K562 (cell line): ENCODE results near the gene BCAS4. TPM values are rescaled to one million over a fixed set of nuclear protein-coding genes. Genes with fewer than 3 reads are reported as not detected.

Experiments
- ATAC-seq: fragments of 200-7000 bp; cut with Tn5 transposase; 3 replicates; pipeline ENCODE4 v1.9.1; 2020; ENCODE audit warnings: moderate library complexity
- BruUV-seq: library from RNA; stranded (reverse); fragments of 400-500 nt; replicated peaks from 2 replicates; lab custom pipeline; 2021; lab: Mats Ljungman, UMichigan
- CTCF ChIA-PET: fragments of 300-600 bp; formaldehyde crosslinking; extraction: SDS; loops from one replicate; lab custom pipeline; 2021; ENCODE audit warnings: low intra/inter-chr PET ratio; lab: Yijun Ruan, JAX
- POLR2A ChIA-PET: fragments of 300-600, 350-650 bp; sonication (Branson Sonifier 250); formaldehyde crosslinking; extraction: SDS; loops from one replicate; lab custom pipeline; 2021; ENCODE audit warnings: antibody characterized with exemption, inconsistent platforms; lab: Yijun Ruan, JAX
- DNase-seq, 4 experiments: peaks; one replicate each; pipeline versions ENCODE4 v3.0.0 to v3.0.0-alpha.2; 2011 to 2018; ENCODE audit warnings: low spot score in 3 of 4, mixed read lengths in 3 of 4; ENCODE audit errors: extremely low read depth in 1 of 4
- FAIRE-seq: peaks from 2 replicates; lab custom pipeline; 2011; peaks lifted over from hg19 to GRCh38; lab: Jason Lieb, UNC
- H2AFZ ChIP-seq: 2 replicates; pipeline ENCODE4 v1.6.0; 2011; ENCODE audit warnings: low read depth, low read length, control low read depth, inconsistent platforms
- H3K27ac ChIP-seq: fragments of 200-600 bp; 3 replicates; pipeline ENCODE4 v1.8.0; 2011; ENCODE audit warnings: low read depth, mild to moderate bottlenecking, control low read depth, inconsistent platforms, low read length, moderate library complexity, mixed read lengths; ENCODE audit errors: extremely low read depth
- H3K27me3 ChIP-seq, 2 experiments: fragments of 300-600 bp in 1 of 2; 2 replicates in 1 of 2; 3 replicates in 1 of 2; pipeline versions ENCODE4 v1.6.0 to v1.8.0; 2011; ENCODE audit warnings: inconsistent platforms in 2 of 2, low read length in 2 of 2, mild to moderate bottlenecking in 1 of 2, mixed read lengths in 1 of 2, moderate library complexity in 1 of 2; ENCODE audit not compliant: control insufficient read depth in 2 of 2, insufficient read depth in 2 of 2
- H3K36me3 ChIP-seq: fragments of 300-600 bp; 3 replicates; pipeline ENCODE4 v1.8.0; 2011; ENCODE audit warnings: mild to moderate bottlenecking, low read length, inconsistent platforms; ENCODE audit not compliant: control insufficient read depth, insufficient read depth
- H3K4me1 ChIP-seq, 2 experiments: fragments of 200-600 bp in 1 of 2; replicated peaks in 1 of 2; 2 replicates in 1 of 2; 3 replicates in 1 of 2; pipeline versions ENCODE4 v1.5.1 to v1.8.0; 2011; ENCODE audit warnings: inconsistent platforms in 2 of 2, low read length in 2 of 2, mild to moderate bottlenecking in 1 of 2, mixed read lengths in 1 of 2, moderate library complexity in 1 of 2; ENCODE audit not compliant: control insufficient read depth in 2 of 2, insufficient read depth in 2 of 2
- H3K4me2 ChIP-seq: 2 replicates; pipeline ENCODE4 v1.6.1; 2011; ENCODE audit warnings: low read length, control low read depth, inconsistent platforms, mixed read lengths; ENCODE audit not compliant: insufficient read depth
- H3K4me3 ChIP-seq: fragments of 200-600 bp; sonication (generic), shearing (Covaris generic); 2 replicates; pipeline ENCODE4 v1.5.1; 2016; ENCODE audit warnings: control low read depth, inconsistent platforms
- H3K79me2 ChIP-seq: fragments of 200-600 bp; 3 replicates; pipeline ENCODE4 v1.8.0; 2011; ENCODE audit warnings: low read length, inconsistent platforms; ENCODE audit not compliant: control insufficient read depth, insufficient read depth
- H3K9ac ChIP-seq, 2 experiments: 2 replicates each; pipeline versions ENCODE4 v1.6.0 to v1.6.1; 2011; ENCODE audit warnings: low read depth in 2 of 2, low read length in 2 of 2, control low read depth in 1 of 2, inconsistent platforms in 1 of 2, mild to moderate bottlenecking in 1 of 2, mixed read lengths in 1 of 2; ENCODE audit not compliant: insufficient read depth in 1 of 2
- H3K9me1 ChIP-seq: one replicate; pipeline ENCODE4 v1.6.0; 2011; ENCODE audit warnings: inconsistent platforms, mild to moderate bottlenecking, low read length, moderate library complexity; ENCODE audit not compliant: control insufficient read depth, insufficient read depth
- H3K9me3 ChIP-seq: replicated peaks from 2 replicates; pipeline ENCODE4 v1.5.1; 2011; ENCODE audit warnings: low read depth, low read length, inconsistent platforms; ENCODE audit not compliant: control insufficient read depth, insufficient read depth
- H4K20me1 ChIP-seq: replicated peaks from 2 replicates; pipeline ENCODE4 v1.6.1; 2011; ENCODE audit warnings: low read length, inconsistent platforms, mixed read lengths; ENCODE audit not compliant: control insufficient read depth, insufficient read depth
- CBX1 ChIP-seq: sonication (generic); IDR thresholded peaks from 2 replicates; pipeline ENCODE4 v1.6.1; 2016; ENCODE audit warnings: antibody characterized with exemption, low read depth, mild to moderate bottlenecking
- CLOCK ChIP-seq: fragments of 250-450 bp; sonication (Bioruptor Pico); IDR thresholded peaks from 2 replicates; pipeline ENCODE4 v1.4.0; 2020; ENCODE audit warnings: mild to moderate bottlenecking, moderate library complexity, borderline replicate concordance
- CTCF ChIP-seq, 3 experiments: IDR thresholded peaks in 2 of 3; conservative IDR thresholded peaks in 1 of 3; 2 replicates each; pipeline ENCODE4 v1.5.1; 2011 to 2012; ENCODE audit warnings: low read length in 3 of 3, mild to moderate bottlenecking in 3 of 3, control low read depth in 2 of 3, improper control_type of control experiment in 1 of 3, inconsistent platforms in 1 of 3, low read depth in 1 of 3, mixed read lengths in 1 of 3, moderate library complexity in 1 of 3; ENCODE audit not compliant: insufficient read depth in 2 of 3
- ESRRA ChIP-seq: fragments of 450-650 bp; IDR thresholded peaks from 2 replicates; pipeline ENCODE4 v1.6.1; 2014; ENCODE audit warnings: low read depth, mild to moderate bottlenecking, moderate library complexity, borderline replicate concordance
- GTF2F1 ChIP-seq: IDR thresholded peaks from 2 replicates; pipeline ENCODE4 v1.6.1; 2011; ENCODE audit warnings: low read depth, low read length, improper control_type of control experiment
- MAFG ChIP-seq: fragments of 450-650 bp; conservative IDR thresholded peaks from 2 replicates; pipeline ENCODE4 v1.6.1; 2016; ENCODE audit warnings: missing genetic modification characterization, missing compliant biosample characterization
- NFE2 ChIP-seq: IDR thresholded peaks from 2 replicates; pipeline ENCODE4 v1.6.1; 2014; ENCODE audit warnings: antibody characterized with exemption, low read depth
- ZFX ChIP-seq: sonication (generic); formaldehyde crosslinking; IDR thresholded peaks from 2 replicates; pipeline ENCODE4 v1.8.0; 2022; ENCODE audit warnings: mild to moderate bottlenecking, missing genetic modification reagents, moderate library complexity
- ZNF316 ChIP-seq: fragments of 450-650 bp; IDR thresholded peaks from 2 replicates; pipeline ENCODE4 v1.6.1; 2016
- ZNF445 ChIP-seq: fragments of 250-450 bp; sonication (Bioruptor Pico); IDR thresholded peaks from 2 replicates; pipeline ENCODE4 v1.4.0; 2020; ENCODE audit warnings: low read depth, mild to moderate bottlenecking, moderate library complexity
- WGBS: fragments of 100-300 bp; shearing (Covaris generic); methylation state at CpG from one replicate; pipeline ENCODE4 v1.1.6; 2016; ENCODE audit warnings: low coverage, mixed read lengths; ENCODE audit not compliant: insufficient coverage; ENCODE audit errors: missing lambda C conversion rate; 5-methylcytosine and 5-hydroxymethylcytosine counted together
- in situ Hi-C: fragments of 300-500 bp; cut with MboI; formaldehyde crosslinking; loops from 4 replicates; pipeline ENCODE4 v1.15.0; 2018; ENCODE audit warnings: inconsistent platforms, mixed read lengths
- intact Hi-C: fragments of 100-400 bp; cut with micrococcal nuclease; formaldehyde crosslinking; loops from 2 replicates; pipeline ENCODE4 v1.14.2; 2022
- polyA plus RNA-seq, 8 experiments: library from polyadenylated mRNA; depleted of rRNA in 4 of 8; stranded (reverse) in 5 of 8; unstranded in 3 of 8; fragments of >200 nt; fragmentation: Nextera tagmentation in 2 of 8; fragmentation: Illumina TruSeq in 1 of 8; extraction: Ambion mirVana in 2 of 8; extraction: Trizol in 1 of 8; gene quantifications; 2 replicates each; pipeline versions ENCODE4 v1.2.1 to v1.2.3, GENCODE V29; 2011 to 2014; ENCODE audit warnings: inconsistent platforms in 1 of 8, missing spikeins in 1 of 8
- total RNA-seq, 7 experiments: library from RNA; depleted of rRNA in 6 of 7; stranded (reverse); fragments of >200 nt in 6 of 7; fragmentation: Illumina TruSeq in 2 of 7; extraction: Trizol in 2 of 7; gene quantifications; 2 replicates each; pipeline versions ENCODE4 v1.2.1 to v1.2.3, GENCODE V29; 2011 to 2021; ENCODE audit warnings: low replicate concordance in 1 of 7

The BCAS4 gene
- total and polyA plus RNA-seq, 9 of the 15 experiments (the other 6 are each of a cell fraction or from before 2014, with no cell fraction given): 0.15 to 2.3 (median 0.47) TPM

GRCh38 chr20:50826121-50826520, 31.3 kb downstream of the BCAS4 start:
- no peaks in the 10 kb centered on the region for H4K20me1 ChIP-seq
- no peaks in the 10 kb centered on the region; a peak in 1 of 5 replicates for H3K4me1 ChIP-seq
- no peak for FAIRE-seq
- in situ Hi-C loops (no loop called here), intact Hi-C loops (no loop called here)
- H3K9ac ChIP-seq: peak overlapping the region in 1 of 2 experiments; percentile 49; a peak in 1 of 4 replicates
- H3K9me1 ChIP-seq: no peaks in the 10 kb centered on the region
- no peak for DNase-seq
- CTCF ChIA-PET: no interaction called here
- no peak overlapping the region for H3K4me2 ChIP-seq
- no peak overlapping the region for H3K27ac ChIP-seq
- peaks cover 0 to 5% of the 10 kb centered on the region in 2 experiments; a peak in 1 of 5 replicates for H3K27me3 ChIP-seq
- WGBS: 28% methylated on average over 2 of the region's 2 CpGs
- ATAC-seq: no peak
- no peak for TF ChIP-seq ZFX (CRISPR knock-in tag)
- H3K9me3 ChIP-seq: no peaks in the 10 kb centered on the region
- BruUV-seq: no TSS peak
- H3K36me3 ChIP-seq: no peaks in the 10 kb centered on the region
- H3K79me2 ChIP-seq: no peaks in the 10 kb centered on the region
- POLR2A ChIA-PET: interaction anchor here (0.8 to 1.4 kb wide), 5 partner anchors 14 to 131 kb away, joined by 3 to 5 read pairs (median 3); partner anchors contain the start of gene ADNP
- no peak overlapping the region for H3K4me3 ChIP-seq
- H2AFZ ChIP-seq: no peak overlapping the region

GRCh38 chr20:50828363-50829136, 33.7 kb downstream of the BCAS4 start:
- no TSS peak for BruUV-seq
- in situ Hi-C loops (no loop called here), intact Hi-C loops (no loop called here)
- FAIRE-seq (no peak), DNase-seq (no peak), ATAC-seq (no peak)
- CTCF ChIA-PET: interaction anchor here (1.0 kb wide), 1 partner anchor 101 kb away, joined by 3 read pairs; no protein-coding TSS in a partner anchor
- Histone ChIP-seq H3K9me1 (no peaks in the 10 kb centered on the region), H4K20me1 (no peaks in the 10 kb centered on the region), H3K4me1 (peaks cover 0 to 5% of the 10 kb centered on the region in 2 experiments; a peak in 1 of 5 replicates), H3K4me3 (no peak overlapping the region), H3K36me3 (no peaks in the 10 kb centered on the region), H3K27ac (no peak overlapping the region), H3K27me3 (peaks cover 0 to 5% of the 10 kb centered on the region in 2 experiments; a peak in 1 of 5 replicates), H2AFZ (no peak overlapping the region), H3K9ac (no peak overlapping the region), H3K9me3 (no peaks in the 10 kb centered on the region), H3K79me2 (no peaks in the 10 kb centered on the region), H3K4me2 (no peak overlapping the region)
- POLR2A ChIA-PET: interaction anchor here (1.0 kb wide), 1 partner anchor 103 kb away, joined by 4 read pairs; the partner anchor contains the start of gene ADNP
- 33% methylated on average over 13 of the region's 13 CpGs for WGBS
- no peak for TF ChIP-seq CTCF (IDR thresholded peaks at IDR 0.05 in 2 of 3, conservative IDR thresholded peaks at IDR 0.05 in 1 of 3; ENCODE audit: insufficient read depth in 2 of 3, low read depth in 1 of 3, low read length in 3 of 3)
- no peak for TF ChIP-seq ESRRA
- no peak for TF ChIP-seq CBX1
- peak; percentile 83 for TF ChIP-seq MAFG (tag)
- no peak for TF ChIP-seq GTF2F1
- TF ChIP-seq ZNF445 (CRISPR knock-in tag): no peak
- TF ChIP-seq CLOCK (CRISPR knock-in tag): no peak
- TF ChIP-seq ZNF316: peak; percentile 76
- peak; percentile 63 for TF ChIP-seq NFE2
